IMR-90 (cell line): ENCODE results near the gene CARD14. TPM values are rescaled to one million over a fixed set of nuclear protein-coding genes. Genes with fewer than 3 reads are reported as not detected.

Experiments used
- ATAC-seq: fragments of 200-7000 bp; cut with Tn5 transposase; 2 replicates; pipeline ENCODE4 v1.9.1; 2020; ENCODE audit warnings: low read depth, mild to moderate bottlenecking, moderate library complexity
- BruUV-seq: library from RNA; stranded (reverse); fragments of 400-500 nt; replicated peaks from 2 replicates; lab custom pipeline; 2021; lab: Mats Ljungman, UMichigan
- CTCF ChIA-PET: fragments of 300-600 bp; formaldehyde crosslinking; extraction: SDS; loops from one replicate; lab custom pipeline; 2021; ENCODE audit warnings: antibody characterized with exemption; lab: Yijun Ruan, JAX
- POLR2A ChIA-PET: fragments of 300-600 bp; sonication (Branson Sonifier 250); formaldehyde crosslinking; loops from one replicate; lab custom pipeline; 2022; ENCODE audit warnings: antibody characterized with exemption; ENCODE audit not compliant: unreplicated experiment; lab: Charles Lee
- DNase-seq: peaks from one replicate; pipeline ENCODE4 v3.0.0; 2013
- H2AFZ ChIP-seq: replicated peaks from 2 replicates; pipeline ENCODE3; 2013; ENCODE audit warnings: low read length, mild to moderate bottlenecking; ENCODE audit not compliant: poor library complexity
- H2AK5ac ChIP-seq: 2 replicates; pipeline ENCODE4 v1.6.1; 2013; ENCODE audit warnings: low read depth, low read length, inconsistent platforms
- H2AK9ac ChIP-seq: replicated peaks from 2 replicates; pipeline ENCODE3; 2013; ENCODE audit warnings: mild to moderate bottlenecking, low read depth, low read length, moderate library complexity; ENCODE audit not compliant: poor library complexity
- H2BK120ac ChIP-seq: 2 replicates; pipeline ENCODE4 v1.6.1; 2013; ENCODE audit warnings: low read depth, low read length, inconsistent platforms
- H2BK15ac ChIP-seq: 3 replicates; pipeline ENCODE4 v1.6.1; 2013; ENCODE audit warnings: low read depth, low read length, inconsistent platforms
- H2BK20ac ChIP-seq: 2 replicates; pipeline ENCODE4 v1.6.1; 2013; ENCODE audit warnings: low read depth, mild to moderate bottlenecking, inconsistent platforms, low read length, moderate library complexity
- H2BK5ac ChIP-seq: 2 replicates; pipeline ENCODE4 v1.6.1; 2013; ENCODE audit warnings: mild to moderate bottlenecking, low read depth, low read length, inconsistent platforms; ENCODE audit not compliant: poor library complexity, severe bottlenecking
- H3K14ac ChIP-seq: replicated peaks from 2 replicates; pipeline ENCODE4 v1.6.1; 2013; ENCODE audit warnings: low read depth, low read length, inconsistent platforms
- H3K18ac ChIP-seq: 2 replicates; pipeline ENCODE4 v1.6.1; 2013; ENCODE audit warnings: low read depth, low read length, control low read depth
- H3K23ac ChIP-seq: 2 replicates; pipeline ENCODE4 v1.6.1; 2013; ENCODE audit warnings: low read depth, low read length, inconsistent platforms
- H3K27ac ChIP-seq: 2 replicates; pipeline ENCODE4 v1.5.1; 2013; ENCODE audit warnings: mild to moderate bottlenecking, control low read depth, low read length; ENCODE audit not compliant: insufficient read depth
- H3K27me3 ChIP-seq: 2 replicates; pipeline ENCODE4 v1.6.1; 2013; ENCODE audit warnings: low read length; ENCODE audit not compliant: control insufficient read depth, insufficient read depth
- H3K36me3 ChIP-seq: 2 replicates; pipeline ENCODE4 v1.6.1; 2013; ENCODE audit warnings: low read length, mixed read lengths; ENCODE audit not compliant: control insufficient read depth, insufficient read depth
- H3K4ac ChIP-seq: 2 replicates; pipeline ENCODE4 v1.6.1; 2013; ENCODE audit warnings: low read depth, low read length, inconsistent platforms
- H3K4me1 ChIP-seq: 2 replicates; pipeline ENCODE4 v1.6.1; 2013; ENCODE audit warnings: low read length, mixed read lengths; ENCODE audit not compliant: control insufficient read depth, insufficient read depth
- H3K4me2 ChIP-seq: 2 replicates; pipeline ENCODE4 v1.6.1; 2013; ENCODE audit warnings: low read depth, mild to moderate bottlenecking, control low read depth, low read length, moderate library complexity
- H3K4me3 ChIP-seq: 2 replicates; pipeline ENCODE4 v1.5.1; 2013; ENCODE audit warnings: low read depth, mild to moderate bottlenecking, control low read depth, low read length, moderate library complexity; ENCODE audit not compliant: insufficient read depth
- H3K56ac ChIP-seq: 2 replicates; pipeline ENCODE4 v1.6.1; 2013; ENCODE audit warnings: low read length, inconsistent platforms; ENCODE audit not compliant: insufficient read depth; ENCODE audit errors: extremely low read depth
- H3K79me1 ChIP-seq, 2 experiments: 2 replicates each; pipeline ENCODE4 v1.6.1; 2013; ENCODE audit warnings: low read length in 2 of 2, inconsistent platforms in 1 of 2, low read depth in 1 of 2
- H3K9ac ChIP-seq: 2 replicates; pipeline ENCODE4 v1.6.1; 2013; ENCODE audit warnings: low read depth, low read length, control low read depth
- H3K9me1 ChIP-seq: 2 replicates; pipeline ENCODE4 v1.6.1; 2013; ENCODE audit warnings: low read length, inconsistent platforms; ENCODE audit not compliant: insufficient read depth
- H3K9me3 ChIP-seq: 2 replicates; pipeline ENCODE4 v1.6.1; 2013; ENCODE audit warnings: low read length; ENCODE audit not compliant: control insufficient read depth, insufficient read depth
- H4K20me1 ChIP-seq: 2 replicates; pipeline ENCODE4 v1.6.1; 2013; ENCODE audit warnings: low read length, inconsistent platforms; ENCODE audit not compliant: insufficient read depth
- H4K5ac ChIP-seq: 2 replicates; pipeline ENCODE4 v1.6.1; 2013; ENCODE audit warnings: mild to moderate bottlenecking, low read depth, low read length, control low read depth
- H4K8ac ChIP-seq, 2 experiments: 2 replicates each; pipeline ENCODE4 v1.6.1; 2013; ENCODE audit warnings: low read depth in 2 of 2, low read length in 2 of 2, control low read depth in 1 of 2, inconsistent platforms in 1 of 2
- H4K91ac ChIP-seq: 2 replicates; pipeline ENCODE4 v1.6.1; 2013; ENCODE audit warnings: low read depth, low read length, inconsistent platforms; ENCODE audit not compliant: insufficient read depth
- BHLHE40 ChIP-seq: fragments of 150-350 bp; IDR thresholded peaks from 2 replicates; pipeline ENCODE4 v1.6.1; 2016; ENCODE audit warnings: mild to moderate bottlenecking, low read depth, low read length
- CHD1 ChIP-seq: IDR thresholded peaks from 2 replicates; pipeline ENCODE4 v1.6.1; 2012; ENCODE audit warnings: low read depth, low read length, improper control_type of control experiment
- CTCF ChIP-seq: conservative IDR thresholded peaks from 2 replicates; pipeline ENCODE4 v1.5.1; 2012; ENCODE audit warnings: mild to moderate bottlenecking, low read depth, low read length, improper control_type of control experiment
- FOS ChIP-seq: fragments of 150-350 bp; IDR thresholded peaks from 2 replicates; pipeline ENCODE4 v1.6.1; 2016; ENCODE audit warnings: low read depth, low read length
- MAFK ChIP-seq: IDR thresholded peaks from 2 replicates; pipeline ENCODE4 v1.6.1; 2012; ENCODE audit warnings: low read depth, low read length, improper control_type of control experiment
- MAZ ChIP-seq: IDR thresholded peaks from 2 replicates; pipeline ENCODE4 v1.6.1; 2012; ENCODE audit warnings: low read depth, mild to moderate bottlenecking, low read length, improper control_type of control experiment, moderate library complexity, borderline replicate concordance
- MXI1 ChIP-seq: IDR thresholded peaks from 2 replicates; pipeline ENCODE4 v1.6.1; 2012; ENCODE audit warnings: low read depth, mild to moderate bottlenecking, low read length, moderate library complexity, borderline replicate concordance
- NFE2L2 ChIP-seq: fragments of 150-350 bp; IDR thresholded peaks from 2 replicates; pipeline ENCODE4 v1.6.1; 2016; ENCODE audit warnings: low read depth, mild to moderate bottlenecking, low read length
- POLR2A ChIP-seq: IDR thresholded peaks from 2 replicates; pipeline ENCODE4 v1.6.1; 2012; ENCODE audit warnings: mild to moderate bottlenecking, low read depth, low read length
- RAD21 ChIP-seq: IDR thresholded peaks from 2 replicates; pipeline ENCODE4 v1.6.1; 2012; ENCODE audit warnings: low read length, improper control_type of control experiment
- RFX5 ChIP-seq: IDR thresholded peaks from 2 replicates; pipeline ENCODE4 v1.8.0; 2012; ENCODE audit warnings: low read depth, mild to moderate bottlenecking, low read length, moderate library complexity
- SMC3 ChIP-seq: fragments of 150-350 bp; IDR thresholded peaks from 2 replicates; pipeline ENCODE4 v1.6.1; 2016; ENCODE audit warnings: low read depth, mild to moderate bottlenecking, antibody characterized with exemption, low read length, moderate library complexity
- USF2 ChIP-seq: fragments of 150-350 bp; IDR thresholded peaks from 2 replicates; pipeline ENCODE4 v1.6.1; 2017; ENCODE audit warnings: mild to moderate bottlenecking, antibody characterized with exemption, low read length, low read depth
- WGBS, 2 experiments: methylation state at CpG; one replicate each; pipeline versions ENCODE4 v1.1.5 to v1.1.7; 2013; ENCODE audit warnings: missing lambda C conversion rate in 2 of 2; ENCODE audit not compliant: insufficient read length in 1 of 2; ENCODE audit errors: extremely low coverage in 2 of 2; 5-methylcytosine and 5-hydroxymethylcytosine counted together
- dilution Hi-C: fragments of 300-500 bp; cut with HindIII; formaldehyde crosslinking; loops from one replicate; pipeline ENCODE4 v1.14.3; 2018; ENCODE audit warnings: low sequenced_read_pairs; ENCODE audit not compliant: unreplicated experiment
- in situ Hi-C: fragments of 300-500 bp; cut with MboI; formaldehyde crosslinking; loops from 3 replicates; pipeline ENCODE4 v1.14.3; 2019; ENCODE audit warnings: low sequenced_read_pairs, inconsistent platforms, mixed read lengths
- intact Hi-C: fragments of 100-400 bp; cut with micrococcal nuclease; formaldehyde crosslinking; loops from 2 replicates; pipeline ENCODE4 v1.10.0; 2022
- polyA plus RNA-seq, 3 experiments: library from polyadenylated mRNA; depleted of rRNA; stranded (reverse); fragments of >200 nt; gene quantifications; 2 replicates each; pipeline ENCODE4 v1.2.3, GENCODE V29; 2012; ENCODE audit warnings: low replicate concordance in 1 of 3
- total RNA-seq: library from RNA; depleted of rRNA; stranded (reverse); fragments of >200 nt; gene quantifications from 2 replicates; pipeline ENCODE4 v1.2.3, GENCODE V29; 2012
- TF ChIP-seq, protein P1 (sequence below): fragments of 150-350 bp; IDR thresholded peaks from 2 replicates; pipeline ENCODE4 v1.6.1; 2016; ENCODE audit warnings: low read depth, mild to moderate bottlenecking, low read length, moderate library complexity, borderline replicate concordance

Gene CARD14
- total and polyA plus RNA-seq, 2 of the 4 experiments (the other 2 are of a cell fraction), result not detected

- ChIA-PET POLR2A (no interaction called here), CTCF (interaction anchor here (1.1 kb wide), 1 partner anchor 45 kb away, joined by 6 read pairs; the partner anchor contains the start of gene GAA)
- intact Hi-C loops, result loop anchor here (1.0 to 5.0 kb wide), 2 partner anchors 45 to 72 kb away; partner anchors contain the start of gene GAA
- Histone ChIP-seq H3K23ac (peak within 1 kb of the TSS; percentile 91), H3K18ac (peak within 1 kb of the TSS; percentile 44; the same call in 1 of the 2 replicates), H2BK20ac (no peak within 1 kb of the TSS), H2AK5ac (peak within 1 kb of the TSS; percentile 97), H3K9ac (peak within 1 kb of the TSS; percentile 93), H3K9me1 (peaks cover 10% of the 10 kb centered on the region), H3K4me1 (peaks cover 15% of the 10 kb centered on the region), H4K91ac (peak within 1 kb of the TSS; percentile 73), H2BK15ac (no peak within 1 kb of the TSS), H2AFZ (peak within 1 kb of the TSS; percentile 96), H3K27me3 (no peaks in the 10 kb centered on the region), H3K36me3 (peaks cover 19% of the 10 kb centered on the region), H2AK9ac (peak within 1 kb of the TSS; percentile 98), H3K4me2 (peak within 1 kb of the TSS; percentile 98), H3K79me1 (peaks cover 27 to 76% of the 10 kb centered on the region in 2 experiments), H3K27ac (peak within 1 kb of the TSS; percentile 88), H4K5ac (peak within 1 kb of the TSS; percentile 37), H2BK5ac (peak within 1 kb of the TSS; percentile 71), H2BK120ac (peak within 1 kb of the TSS; percentile 32; the same call in 1 of the 2 replicates), H3K56ac (peak within 1 kb of the TSS; percentile 87), H3K9me3 (no peaks in the 10 kb centered on the region), H3K14ac (peak within 1 kb of the TSS; percentile 97), H4K8ac (peak within 1 kb of the TSS; percentile 59 to 90), H3K4ac (peak within 1 kb of the TSS; percentile 89), H3K4me3 (peak within 1 kb of the TSS; percentile 87), H4K20me1 (peaks cover 26% of the 10 kb centered on the region)
- dilution Hi-C loops, result no loop called here
- BruUV-seq, result no TSS peak
- 1% methylated on average over 51 of the region's 90 CpGs; no CpG with 5 or more reads in 1 of the 2 experiments for WGBS, 2 experiments
- DNase-seq (peak; percentile 99), ATAC-seq (peak; percentile 88)
- in situ Hi-C loops, result no loop called here
- TF ChIP-seq USF2 (peak; percentile 87), BHLHE40 (peak; percentile 97), FOS (no peak), MAZ (peak; percentile 86; the same call in 1 of the 2 replicates), POLR2A (peak; percentile 91), MXI1 (peak; percentile 45; the same call in 1 of the 2 replicates), RAD21 (no peak), NFE2L2 (no peak), CTCF (no peak), CHD1 (0 out of 2 replicates have a peak, but pooled peaks have one; percentile 68), SMC3 (no peak), RFX5 (no peak), MAFK (no peak)
- TF ChIP-seq, protein P1, sequence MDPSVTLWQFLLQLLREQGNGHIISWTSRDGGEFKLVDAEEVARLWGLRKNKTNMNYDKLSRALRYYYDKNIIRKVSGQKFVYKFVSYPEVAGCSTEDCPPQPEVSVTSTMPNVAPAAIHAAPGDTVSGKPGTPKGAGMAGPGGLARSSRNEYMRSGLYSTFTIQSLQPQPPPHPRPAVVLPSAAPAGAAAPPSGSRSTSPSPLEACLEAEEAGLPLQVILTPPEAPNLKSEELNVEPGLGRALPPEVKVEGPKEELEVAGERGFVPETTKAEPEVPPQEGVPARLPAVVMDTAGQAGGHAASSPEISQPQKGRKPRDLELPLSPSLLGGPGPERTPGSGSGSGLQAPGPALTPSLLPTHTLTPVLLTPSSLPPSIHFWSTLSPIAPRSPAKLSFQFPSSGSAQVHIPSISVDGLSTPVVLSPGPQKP, result no peak
Measured at GRCh38 chr17:80147035-80147822, 22.6 kb upstream of the CARD14 start, which contains the start of gene EIF4A3. Gene EIF4A3 (minus strand): TSS chr17:80147128. CDS start chr17:80146961, 167 bp downstream.
